GM18520 (cell line): Measurements from ENCODE around the gene LHX2.

Experiments used
- ATAC-seq: cut with Tn5 transposase; IDR thresholded peaks from one replicate; pipeline ENCODE4 v1.9.1; 2021; ENCODE audit not compliant: unreplicated experiment

Gene LHX2

GRCh38 chr9:123998970-123999621 is 12.5 kb upstream of the LHX2 start:
- ATAC-seq: no peak

GRCh38 chr9:123999661-124000060 is 11.9 kb upstream of the LHX2 start:
- ATAC-seq: no peak

GRCh38 chr9:124000161-124000783 is 11.3 kb upstream of the LHX2 start:
- ATAC-seq: no peak

- no peak for ATAC-seq
These were observed 10.6 kb upstream of the LHX2 start for GRCh38 chr9:124000784-124001457.

- ATAC-seq: no peak
These were observed 10.1 kb upstream of the LHX2 start for GRCh38 chr9:124001458-124001799.

GRCh38 chr9:124001866-124002525 is 9.6 kb upstream of the LHX2 start:
- no peak for ATAC-seq

- ATAC-seq: no peak
These were observed 7.8 kb upstream of the LHX2 start for GRCh38 chr9:124003636-124004349.

GRCh38 chr9:124004593-124004992 is 7.0 kb upstream of the LHX2 start:
- no peak for ATAC-seq

GRCh38 chr9:124005029-124005771 is 6.4 kb upstream of the LHX2 start:
- no peak for ATAC-seq

GRCh38 chr9:124006448-124007361 is 4.9 kb upstream of the LHX2 start:
- ATAC-seq: no peak

- no peak for ATAC-seq
These were observed 3.8 kb upstream of the LHX2 start for GRCh38 chr9:124007565-124008302.

GRCh38 chr9:124008303-124008693 is 3.3 kb upstream of the LHX2 start:
- ATAC-seq: no peak

GRCh38 chr9:124008694-124009530 is 2.7 kb upstream of the LHX2 start:
- no peak for ATAC-seq

- no peak for ATAC-seq
These were observed 1.9 kb upstream of the LHX2 start for GRCh38 chr9:124009531-124010217.

GRCh38 chr9:124010303-124010664 is 1.3 kb upstream of the LHX2 start:
- ATAC-seq: no peak

- no peak for ATAC-seq
These were observed 775 bp upstream of the LHX2 start for GRCh38 chr9:124010665-124011321.
